ENCODE results near the gene STK35. TPM values are rescaled to one million over a fixed set of nuclear protein-coding genes. Genes with fewer than 3 reads are reported as not detected.

STK35 gene
- total and polyA plus RNA-seq, 9 of the 15 experiments (the other 6 are each of a cell fraction or from before 2014, with no cell fraction given): 1.0 to 11.0 (median 6.3) TPM

GRCh38 chr20:2156224-2156623 is 54.6 kb downstream of the STK35 start:
- no peak overlapping the region for H3K27ac ChIP-seq (ENCODE audit: extremely low read depth, low read depth, low read length)
- intact Hi-C loops (cut with micrococcal nuclease) (loop anchor here (5.0 kb wide), 1 partner anchor 69 kb away; no protein-coding TSS in a partner anchor), in situ Hi-C loops (cut with MboI) (no loop called here)
- H3K27me3 ChIP-seq (ENCODE audit: control insufficient read depth in 2 of 2, insufficient read depth in 2 of 2, low read length in 2 of 2): peaks cover 2 to 10% of the 10 kb centered on the region in 2 experiments; a peak in 3 of 5 replicates
- ChIA-PET POLR2A (no interaction called here), CTCF (ENCODE audit: low intra/inter-chr PET ratio) (no interaction called here)
- BruUV-seq (replicated peaks): no TSS peak
- H3K4me2 ChIP-seq (ENCODE audit: insufficient read depth, low read length): no peak overlapping the region
- H3K9me3 ChIP-seq (replicated peaks; ENCODE audit: control insufficient read depth, insufficient read depth, low read depth, low read length): no peaks in the 10 kb centered on the region
- DNase-seq (ENCODE audit: extremely low read depth in 1 of 4, low spot score in 3 of 4): no peak
- H4K20me1 ChIP-seq (replicated peaks; ENCODE audit: control insufficient read depth, insufficient read depth, low read length): no peaks in the 10 kb centered on the region
- H3K4me1 ChIP-seq (replicated peaks in 1 of 2; ENCODE audit: control insufficient read depth in 2 of 2, insufficient read depth in 2 of 2, low read length in 2 of 2): no peaks in the 10 kb centered on the region
- no peaks in the 10 kb centered on the region for H3K36me3 ChIP-seq (ENCODE audit: control insufficient read depth, insufficient read depth, low read length)
- no peaks in the 10 kb centered on the region for H3K9me1 ChIP-seq (ENCODE audit: control insufficient read depth, insufficient read depth, low read length)
- TF ChIP-seq ARID4B (CRISPR knock-in tag; IDR thresholded peaks at IDR 0.05) (no peak), ZKSCAN8 (CRISPR knock-in tag; IDR thresholded peaks at IDR 0.05) (no peak), ATF2 (CRISPR knock-in tag; IDR thresholded peaks at IDR 0.05) (no peak), ZNF431 (CRISPR knock-in tag; IDR thresholded peaks at IDR 0.05) (no peak)
- ATAC-seq: no peak
- FAIRE-seq: no peak
- no peak overlapping the region for H2AFZ ChIP-seq (ENCODE audit: low read depth, low read length)
- H3K4me3 ChIP-seq: no peak overlapping the region
- 2% methylated on average over 4 of the region's 4 CpGs for WGBS (ENCODE audit: insufficient coverage, low coverage, missing lambda C conversion rate)
- H3K79me2 ChIP-seq (ENCODE audit: control insufficient read depth, insufficient read depth, low read length): no peaks in the 10 kb centered on the region
- no peak overlapping the region for H3K9ac ChIP-seq (ENCODE audit: insufficient read depth in 1 of 2, low read depth in 2 of 2, low read length in 2 of 2)
